K562 (cell line): ENCODE data around the gene RGS17. TPM values are rescaled to one million over a fixed set of nuclear protein-coding genes. Genes with fewer than 3 reads are reported as not detected.

Experiments
- ATAC-seq: fragments of 200-7000 bp; cut with Tn5 transposase; 3 replicates; pipeline ENCODE4 v1.9.1; 2020; ENCODE audit warnings: moderate library complexity
- BruUV-seq: library from RNA; stranded (reverse); fragments of 400-500 nt; replicated peaks from 2 replicates; lab custom pipeline; 2021; lab: Mats Ljungman, UMichigan
- CTCF ChIA-PET: fragments of 300-600 bp; formaldehyde crosslinking; extraction: SDS; loops from one replicate; lab custom pipeline; 2021; ENCODE audit warnings: low intra/inter-chr PET ratio; lab: Yijun Ruan, JAX
- POLR2A ChIA-PET: fragments of 300-600, 350-650 bp; sonication (Branson Sonifier 250); formaldehyde crosslinking; extraction: SDS; loops from one replicate; lab custom pipeline; 2021; ENCODE audit warnings: antibody characterized with exemption, inconsistent platforms; lab: Yijun Ruan, JAX
- DNase-seq, 4 experiments: peaks; one replicate each; pipeline versions ENCODE4 v3.0.0 to v3.0.0-alpha.2; 2011 to 2018; ENCODE audit warnings: low spot score in 3 of 4, mixed read lengths in 3 of 4; ENCODE audit errors: extremely low read depth in 1 of 4
- FAIRE-seq: peaks from 2 replicates; lab custom pipeline; 2011; peaks lifted over from hg19 to GRCh38; lab: Jason Lieb, UNC
- H2AFZ ChIP-seq: 2 replicates; pipeline ENCODE4 v1.6.0; 2011; ENCODE audit warnings: low read depth, low read length, control low read depth, inconsistent platforms
- H3K27ac ChIP-seq: fragments of 200-600 bp; 3 replicates; pipeline ENCODE4 v1.8.0; 2011; ENCODE audit warnings: low read depth, mild to moderate bottlenecking, control low read depth, inconsistent platforms, low read length, moderate library complexity, mixed read lengths; ENCODE audit errors: extremely low read depth
- H3K27me3 ChIP-seq, 2 experiments: fragments of 300-600 bp in 1 of 2; 2 replicates in 1 of 2; 3 replicates in 1 of 2; pipeline versions ENCODE4 v1.6.0 to v1.8.0; 2011; ENCODE audit warnings: inconsistent platforms in 2 of 2, low read length in 2 of 2, mild to moderate bottlenecking in 1 of 2, mixed read lengths in 1 of 2, moderate library complexity in 1 of 2; ENCODE audit not compliant: control insufficient read depth in 2 of 2, insufficient read depth in 2 of 2
- H3K36me3 ChIP-seq: fragments of 300-600 bp; 3 replicates; pipeline ENCODE4 v1.8.0; 2011; ENCODE audit warnings: mild to moderate bottlenecking, low read length, inconsistent platforms; ENCODE audit not compliant: control insufficient read depth, insufficient read depth
- H3K4me1 ChIP-seq, 2 experiments: fragments of 200-600 bp in 1 of 2; replicated peaks in 1 of 2; 2 replicates in 1 of 2; 3 replicates in 1 of 2; pipeline versions ENCODE4 v1.5.1 to v1.8.0; 2011; ENCODE audit warnings: inconsistent platforms in 2 of 2, low read length in 2 of 2, mild to moderate bottlenecking in 1 of 2, mixed read lengths in 1 of 2, moderate library complexity in 1 of 2; ENCODE audit not compliant: control insufficient read depth in 2 of 2, insufficient read depth in 2 of 2
- H3K4me2 ChIP-seq: 2 replicates; pipeline ENCODE4 v1.6.1; 2011; ENCODE audit warnings: low read length, control low read depth, inconsistent platforms, mixed read lengths; ENCODE audit not compliant: insufficient read depth
- H3K4me3 ChIP-seq: fragments of 200-600 bp; sonication (generic), shearing (Covaris generic); 2 replicates; pipeline ENCODE4 v1.5.1; 2016; ENCODE audit warnings: control low read depth, inconsistent platforms
- H3K79me2 ChIP-seq: fragments of 200-600 bp; 3 replicates; pipeline ENCODE4 v1.8.0; 2011; ENCODE audit warnings: low read length, inconsistent platforms; ENCODE audit not compliant: control insufficient read depth, insufficient read depth
- H3K9ac ChIP-seq, 2 experiments: 2 replicates each; pipeline versions ENCODE4 v1.6.0 to v1.6.1; 2011; ENCODE audit warnings: low read depth in 2 of 2, low read length in 2 of 2, control low read depth in 1 of 2, inconsistent platforms in 1 of 2, mild to moderate bottlenecking in 1 of 2, mixed read lengths in 1 of 2; ENCODE audit not compliant: insufficient read depth in 1 of 2
- H3K9me1 ChIP-seq: one replicate; pipeline ENCODE4 v1.6.0; 2011; ENCODE audit warnings: inconsistent platforms, mild to moderate bottlenecking, low read length, moderate library complexity; ENCODE audit not compliant: control insufficient read depth, insufficient read depth
- H3K9me3 ChIP-seq: replicated peaks from 2 replicates; pipeline ENCODE4 v1.5.1; 2011; ENCODE audit warnings: low read depth, low read length, inconsistent platforms; ENCODE audit not compliant: control insufficient read depth, insufficient read depth
- H4K20me1 ChIP-seq: replicated peaks from 2 replicates; pipeline ENCODE4 v1.6.1; 2011; ENCODE audit warnings: low read length, inconsistent platforms, mixed read lengths; ENCODE audit not compliant: control insufficient read depth, insufficient read depth
- AFF1 ChIP-seq, 2 experiments: fragments of 450-650 bp; IDR thresholded peaks; 2 replicates each; pipeline ENCODE4 v1.6.1; 2018; ENCODE audit warnings: mild to moderate bottlenecking in 2 of 2, low read depth in 1 of 2; ENCODE audit not compliant: partially characterized antibody in 2 of 2
- CREBBP ChIP-seq: IDR thresholded peaks from one replicate; pipeline ENCODE4 v1.6.1; 2012; ENCODE audit warnings: low read depth, mild to moderate bottlenecking, control low read depth, inconsistent platforms, low read length
- GABPB2 ChIP-seq: fragments of 250-450 bp; sonication (Bioruptor Pico); conservative IDR thresholded peaks from 2 replicates; pipeline ENCODE4 v1.5.1; 2021; ENCODE audit warnings: mild to moderate bottlenecking
- GATAD2B ChIP-seq: fragments of 450-650 bp; IDR thresholded peaks from 2 replicates; pipeline ENCODE4 v1.6.1; 2017; ENCODE audit warnings: mild to moderate bottlenecking, borderline replicate concordance
- HNRNPUL1 ChIP-seq: fragments of 200-400 bp; formaldehyde crosslinking; IDR thresholded peaks from 2 replicates; pipeline ENCODE4 v1.6.1; 2017; ENCODE audit warnings: low read length
- MLX ChIP-seq, 2 experiments: fragments of 450-650 bp in 1 of 2; sonication (generic) in 1 of 2; formaldehyde crosslinking; conservative IDR thresholded peaks; 2 replicates each; pipeline versions ENCODE4 v1.4.0 to v1.8.1; 2020 to 2022; ENCODE audit warnings: mild to moderate bottlenecking in 1 of 2, missing genetic modification reagents in 1 of 2
- THRB ChIP-seq: fragments of 450-650 bp; formaldehyde crosslinking; conservative IDR thresholded peaks from 2 replicates; pipeline ENCODE4 v1.4.0; 2022; ENCODE audit warnings: mild to moderate bottlenecking, missing genetic modification characterization
- ZBTB49 ChIP-seq: sonication (generic); formaldehyde crosslinking; IDR thresholded peaks from 2 replicates; pipeline ENCODE4 v1.8.0; 2022; ENCODE audit warnings: missing genetic modification reagents, mild to moderate bottlenecking, borderline replicate concordance
- ZNF740 ChIP-seq, 3 experiments: fragments of 200-800 bp in 1 of 3; sonication (Bioruptor generic) in 1 of 3; sonication (generic) in 1 of 3; formaldehyde crosslinking in 1 of 3; IDR thresholded peaks; 2 replicates each; pipeline versions ENCODE4 v1.6.1 to v1.8.0; 2016 to 2022; ENCODE audit warnings: mild to moderate bottlenecking in 2 of 3, missing compliant biosample characterization in 2 of 3, missing genetic modification characterization in 2 of 3, missing genetic modification reagents in 1 of 3
- WGBS: fragments of 100-300 bp; shearing (Covaris generic); methylation state at CpG from one replicate; pipeline ENCODE4 v1.1.6; 2016; ENCODE audit warnings: low coverage, mixed read lengths; ENCODE audit not compliant: insufficient coverage; ENCODE audit errors: missing lambda C conversion rate; 5-methylcytosine and 5-hydroxymethylcytosine counted together
- in situ Hi-C: fragments of 300-500 bp; cut with MboI; formaldehyde crosslinking; loops from 4 replicates; pipeline ENCODE4 v1.15.0; 2018; ENCODE audit warnings: inconsistent platforms, mixed read lengths
- intact Hi-C: fragments of 100-400 bp; cut with micrococcal nuclease; formaldehyde crosslinking; loops from 2 replicates; pipeline ENCODE4 v1.14.2; 2022
- polyA plus RNA-seq, 8 experiments: library from polyadenylated mRNA; depleted of rRNA in 4 of 8; stranded (reverse) in 5 of 8; unstranded in 3 of 8; fragments of >200 nt; fragmentation: Nextera tagmentation in 2 of 8; fragmentation: Illumina TruSeq in 1 of 8; extraction: Ambion mirVana in 2 of 8; extraction: Trizol in 1 of 8; gene quantifications; 2 replicates each; pipeline versions ENCODE4 v1.2.1 to v1.2.3, GENCODE V29; 2011 to 2014; ENCODE audit warnings: inconsistent platforms in 1 of 8, missing spikeins in 1 of 8
- total RNA-seq, 7 experiments: library from RNA; depleted of rRNA in 6 of 7; stranded (reverse); fragments of >200 nt in 6 of 7; fragmentation: Illumina TruSeq in 2 of 7; extraction: Trizol in 2 of 7; gene quantifications; 2 replicates each; pipeline versions ENCODE4 v1.2.1 to v1.2.3, GENCODE V29; 2011 to 2021; ENCODE audit warnings: low replicate concordance in 1 of 7

The RGS17 gene
- total and polyA plus RNA-seq, 9 of the 15 experiments (the other 6 are each of a cell fraction or from before 2014, with no cell fraction given), result 0.01 to 0.14 (median 0.08) TPM; not detected in 6

GRCh38 chr6:153108315-153108714 is 22.8 kb downstream of the RGS17 start (continued):
- TF ChIP-seq MLX (CRISPR knock-in tag; conservative IDR thresholded peaks at IDR 0.05), result no peak
- no peak for TF ChIP-seq ZBTB49 (CRISPR knock-in tag)
- no peak for TF ChIP-seq HNRNPUL1

GRCh38 chr6:153106021-153106420 is 25.1 kb downstream of the RGS17 start:
- no peaks in the 10 kb centered on the region for H3K9me1 ChIP-seq
- FAIRE-seq, result no peak
- BruUV-seq, result no TSS peak
- H3K4me3 ChIP-seq, result no peak overlapping the region
- ChIA-PET CTCF (no interaction called here), POLR2A (interaction anchor here (0.8 kb wide), 1 partner anchor 1640 kb away, joined by 3 read pairs; no protein-coding TSS in a partner anchor)
- no peak overlapping the region for H3K9ac ChIP-seq
- no peak overlapping the region for H3K4me2 ChIP-seq
- no peaks in the 10 kb centered on the region for H3K36me3 ChIP-seq
- no peak for ATAC-seq
- in situ Hi-C loops (no loop called here), intact Hi-C loops (no loop called here)
- WGBS, result 1% methylated on average over 5 of the region's 5 CpGs
- no peaks in the 10 kb centered on the region for H3K27me3 ChIP-seq
- no peaks in the 10 kb centered on the region for H4K20me1 ChIP-seq
- H3K4me1 ChIP-seq, result no peaks in the 10 kb centered on the region
- H3K9me3 ChIP-seq, result no peaks in the 10 kb centered on the region
- no peaks in the 10 kb centered on the region for H3K79me2 ChIP-seq
- no peak for DNase-seq
- no peak overlapping the region for H2AFZ ChIP-seq
- H3K27ac ChIP-seq, result no peak overlapping the region
- TF ChIP-seq AFF1 (IDR thresholded peaks at IDR 0.05; ENCODE audit: low read depth in 1 of 2, partially characterized antibody in 2 of 2), result no peak
- TF ChIP-seq GABPB2 (CRISPR knock-in tag), result no peak
- TF ChIP-seq CREBBP, result no peak
- TF ChIP-seq THRB (CRISPR knock-in tag), result no peak
- TF ChIP-seq ZNF740 (CRISPR knock-in tag; IDR thresholded peaks at IDR 0.05), result no peak
- no peak for TF ChIP-seq ZNF740 (tag; IDR thresholded peaks at IDR 0.05)
- TF ChIP-seq GATAD2B, result no peak
